NCI-H146 treated with DMSO at 0.1 percent for 48 hours (cell line): ENCODE data around the gene GRM1.

Source experiments
- DNase-seq: peaks from one replicate; lab custom pipeline; 2025; ENCODE audit not compliant: unreplicated experiment; lab: John Stamatoyannopoulos, UW

GRM1 gene

DNA sequence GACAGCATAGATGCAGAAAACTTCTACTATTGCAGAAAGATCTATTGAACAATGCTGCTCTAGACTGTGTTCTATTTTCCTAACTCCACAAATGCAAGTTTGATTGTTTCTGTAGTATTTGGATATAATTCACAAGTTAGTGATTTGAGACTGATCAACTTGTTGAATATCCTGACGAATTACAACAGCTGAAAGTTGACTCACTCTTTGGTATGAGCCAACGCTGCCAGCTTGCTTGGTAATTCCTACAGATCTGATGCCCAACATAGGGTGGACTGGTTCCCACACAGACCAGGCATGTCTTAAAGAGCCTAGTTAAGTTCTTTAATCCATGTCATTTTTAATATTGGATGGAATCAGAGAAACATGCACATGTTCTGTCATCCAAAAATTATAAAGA, 283.7 kb downstream of the GRM1 start:
- DNase-seq, result no peak

DNA sequence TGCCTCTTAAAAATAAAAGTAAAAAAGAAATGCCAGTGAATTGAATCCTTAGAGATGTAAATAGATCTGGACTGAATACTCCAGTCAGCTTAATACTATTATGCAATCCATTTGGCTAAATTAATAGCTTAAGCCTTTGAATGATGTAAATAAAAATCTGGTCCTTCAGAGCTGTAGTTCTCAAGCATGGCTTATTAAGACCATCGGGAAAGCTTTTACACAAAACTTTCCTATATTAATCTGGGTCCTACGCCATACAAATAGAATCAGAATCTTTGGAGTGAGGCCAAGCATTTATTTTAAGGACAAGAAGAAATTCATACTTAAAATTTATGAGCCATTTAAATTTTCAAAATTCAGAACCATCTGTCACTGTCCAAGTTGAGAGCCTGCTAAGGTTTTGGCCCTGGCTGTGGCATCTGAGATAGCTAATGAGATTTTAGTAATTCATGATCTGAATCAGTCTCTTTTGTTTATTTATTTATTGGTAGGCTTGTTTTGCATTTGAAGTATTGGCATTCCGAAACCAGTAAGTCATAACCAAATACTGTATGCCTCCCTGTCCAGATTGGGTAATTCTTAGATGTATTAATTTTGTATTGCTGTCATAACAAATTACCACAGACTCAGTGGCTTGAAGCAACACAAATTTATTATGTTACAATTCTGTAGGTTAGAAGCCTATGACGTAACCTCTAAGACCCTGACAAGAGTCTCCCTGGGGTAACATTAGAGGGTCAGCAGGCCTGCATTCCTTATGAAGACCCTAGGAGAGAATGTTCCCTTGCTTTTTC, 286.7 kb downstream of the GRM1 start:
- no peak for DNase-seq

DNA sequence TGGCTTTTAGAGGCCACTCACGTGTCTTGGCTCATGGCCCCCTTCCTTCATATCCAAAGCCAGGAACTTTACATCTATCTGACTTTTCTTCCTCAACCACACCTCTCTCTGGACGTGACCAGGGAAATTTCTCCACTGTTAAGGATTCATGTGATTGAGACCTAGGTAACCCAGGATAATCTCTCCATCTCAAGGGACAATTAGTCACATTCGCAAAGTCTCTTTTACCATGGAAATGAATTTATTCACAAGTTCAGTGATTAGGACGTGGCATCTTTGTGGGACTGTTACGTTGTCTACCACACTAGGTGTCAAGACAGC, 287.3 kb downstream of the GRM1 start:
- DNase-seq, result no peak

DNA sequence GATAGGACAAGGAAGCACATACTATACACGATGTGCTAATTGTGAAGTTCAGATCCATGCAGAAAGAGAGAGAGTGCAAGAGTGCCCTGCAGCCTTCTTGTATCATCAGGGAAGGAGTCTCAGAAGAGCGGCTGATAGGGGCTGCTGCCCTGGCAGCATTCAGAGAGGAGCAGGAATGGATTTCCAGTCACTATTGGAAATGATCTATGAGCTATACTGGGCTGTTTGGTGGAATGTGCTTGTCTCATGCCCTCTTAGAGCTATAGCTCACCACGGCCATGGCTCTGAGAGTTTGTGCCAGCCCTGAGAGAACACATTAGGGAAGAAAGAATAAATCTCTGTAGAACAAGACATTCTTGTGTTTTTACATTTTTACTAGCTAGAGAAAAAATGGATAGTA, 302.2 kb downstream of the GRM1 start:
- DNase-seq, result no peak

DNA sequence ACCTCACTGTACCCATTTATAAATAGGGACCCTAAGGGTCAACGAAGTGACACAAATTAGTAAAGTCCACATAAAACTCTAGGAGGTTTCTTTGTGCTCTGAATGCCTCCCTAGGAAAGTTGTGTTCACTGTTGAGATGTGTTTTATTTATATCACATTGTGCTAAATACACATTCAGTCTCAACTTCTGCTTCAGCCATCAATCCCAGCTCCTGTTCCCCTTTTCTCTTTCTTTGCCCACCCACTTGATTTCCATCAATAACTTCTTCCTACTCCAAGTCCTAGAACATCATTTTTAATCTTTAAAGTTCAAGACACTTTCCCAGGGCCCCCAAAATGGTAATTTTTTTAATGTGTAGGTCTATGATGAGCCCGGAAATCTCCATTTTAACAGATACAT, 306.5 kb downstream of the GRM1 start:
- no peak for DNase-seq

DNA sequence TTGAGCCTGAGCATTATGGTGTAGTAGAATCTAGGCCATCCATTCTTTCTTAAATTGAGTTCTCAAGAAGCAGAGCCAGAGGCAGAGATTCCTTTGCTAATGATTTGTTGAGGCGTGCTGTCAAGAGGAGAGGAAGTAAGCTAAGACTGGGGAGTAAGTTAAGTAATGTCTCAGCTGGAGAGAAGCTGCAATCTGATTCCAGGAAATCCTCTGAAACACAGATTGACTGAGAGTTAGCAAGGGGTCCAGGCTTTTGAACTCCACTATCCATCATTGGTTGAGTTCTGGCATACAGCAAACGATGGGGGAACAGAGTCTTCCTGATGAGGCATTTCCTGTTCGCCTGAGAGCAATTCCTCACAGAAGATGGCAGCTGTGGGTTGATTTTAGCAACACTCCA, 307.3 kb downstream of the GRM1 start:
- no peak for DNase-seq

DNA sequence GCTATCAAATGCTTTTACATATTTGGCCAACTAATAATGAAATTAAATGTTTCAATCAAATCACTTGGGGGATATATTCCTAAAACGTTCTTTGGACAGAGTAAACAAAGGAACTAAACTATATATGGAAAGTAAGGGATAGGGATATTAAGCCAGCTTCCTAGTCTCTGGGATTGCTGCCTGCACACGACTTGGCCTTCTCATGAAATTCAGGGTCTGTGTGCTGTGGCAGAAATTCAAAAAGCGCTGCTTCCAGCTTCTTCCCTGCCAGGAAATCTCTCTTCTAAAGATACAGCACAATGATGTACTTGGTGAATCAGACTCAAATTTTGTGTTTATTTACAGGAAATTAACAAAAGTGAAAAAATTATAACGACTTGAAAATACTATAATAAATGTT, 308.5 kb downstream of the GRM1 start:
- no peak for DNase-seq

DNA sequence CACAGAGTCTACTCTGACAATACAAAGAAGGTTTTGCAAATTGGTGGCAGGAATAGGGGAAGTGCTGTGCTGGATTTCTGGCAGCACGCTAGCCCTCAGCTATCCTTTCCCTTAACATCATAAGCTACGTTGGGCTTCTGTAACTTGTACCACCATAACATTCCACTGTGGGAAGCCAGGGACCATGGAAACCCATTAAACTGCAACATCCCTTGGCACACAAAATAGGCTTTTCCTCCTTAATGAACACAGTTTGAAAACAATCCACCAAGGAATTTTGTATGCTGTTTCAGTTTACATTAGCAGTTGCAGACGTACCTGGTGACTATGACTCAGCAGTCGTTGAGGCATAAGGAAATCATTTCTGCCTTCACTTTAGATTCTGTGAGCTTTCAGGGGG, 310.9 kb downstream of the GRM1 start:
- DNase-seq, result no peak

DNA sequence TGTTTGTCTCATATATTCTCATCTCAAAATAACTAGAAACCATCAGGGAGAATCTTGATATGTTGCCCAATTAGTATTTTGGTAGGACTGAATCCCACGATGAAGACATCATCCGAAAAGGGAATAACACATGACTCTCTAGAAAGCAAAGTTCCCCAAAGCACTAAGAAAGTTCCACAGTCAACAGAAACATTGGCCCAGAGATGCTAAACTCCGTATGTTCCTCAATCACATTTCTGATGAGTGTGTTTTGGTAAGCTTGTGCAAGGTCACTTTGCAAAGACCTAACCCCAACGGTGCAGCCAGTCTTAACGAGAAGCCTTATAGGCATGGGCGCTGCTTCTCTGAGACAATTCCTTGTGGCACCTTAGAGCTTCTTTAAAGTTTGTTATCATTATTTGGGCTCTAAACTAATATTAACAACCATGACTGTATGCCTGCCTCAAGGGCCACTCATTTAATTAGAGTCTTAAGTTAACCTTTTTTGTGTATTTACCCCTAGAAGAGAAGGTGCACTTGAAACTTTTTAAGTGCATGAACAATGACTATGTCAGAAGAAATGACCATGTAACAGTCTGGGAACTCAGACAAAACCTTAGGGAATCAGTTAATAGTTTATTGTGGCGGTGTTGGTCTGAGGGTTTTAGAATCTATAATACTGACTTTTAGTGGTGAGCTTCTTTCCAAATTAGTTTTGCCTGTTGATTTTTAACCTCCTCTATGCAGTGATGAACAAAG, 312.8 kb downstream of the GRM1 start:
- no peak for DNase-seq

DNA sequence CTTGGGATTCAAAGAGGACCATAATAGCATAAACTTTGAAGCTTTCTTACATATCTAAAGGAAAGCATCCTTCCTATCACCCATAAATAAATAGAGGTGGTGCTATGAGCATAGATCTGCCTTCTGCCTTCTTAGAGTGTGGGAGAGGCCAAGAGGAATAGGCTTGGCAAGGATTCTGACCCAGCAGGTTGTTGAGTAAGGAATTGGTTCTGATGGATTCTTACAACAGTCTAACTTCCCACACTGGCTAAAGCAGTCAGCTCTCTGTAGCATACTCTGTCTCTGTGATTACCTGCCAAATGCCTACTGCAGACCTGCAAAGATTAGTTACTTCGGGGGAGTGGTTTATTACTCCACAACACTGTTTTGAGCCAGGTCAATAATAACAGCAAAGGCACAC, 316.7 kb downstream of the GRM1 start:
- no peak for DNase-seq

DNA sequence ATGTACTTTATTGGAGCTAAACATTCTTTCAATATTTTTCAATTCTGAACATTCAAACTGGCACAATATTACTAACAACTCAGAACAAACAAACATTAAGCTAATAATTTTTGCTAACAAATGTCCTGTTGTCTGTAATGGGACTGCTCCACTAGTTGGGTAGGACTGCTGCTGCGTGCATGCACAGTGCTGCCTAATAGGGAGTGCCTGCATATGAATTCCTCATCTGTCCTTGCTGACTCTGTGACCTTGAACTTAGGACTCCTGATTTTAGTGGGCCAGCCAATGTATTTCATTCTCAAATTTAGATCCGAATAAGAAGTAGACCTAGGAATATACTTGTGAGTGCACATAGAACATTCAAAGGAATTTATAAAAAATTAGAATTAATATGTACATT, 318.2 kb downstream of the GRM1 start:
- no peak for DNase-seq

DNA sequence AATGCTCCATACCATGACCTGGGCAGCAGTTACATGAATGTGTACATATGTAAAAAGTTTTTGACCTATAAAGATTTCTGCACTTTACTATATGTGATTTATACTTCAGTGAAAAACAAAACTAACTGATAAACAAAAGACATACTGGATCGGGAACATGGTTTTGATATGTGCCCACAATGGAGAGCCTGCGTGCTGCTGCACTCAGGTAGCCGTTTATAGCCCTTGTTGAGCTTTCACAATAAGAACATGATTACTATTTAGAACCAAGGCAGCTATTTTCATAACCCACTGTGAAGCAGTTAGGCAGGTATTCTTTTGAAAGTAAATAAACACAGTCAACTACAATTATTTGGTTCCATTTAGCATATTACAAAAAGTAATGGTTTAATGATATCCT, 318.8 kb downstream of the GRM1 start:
- no peak for DNase-seq

DNA sequence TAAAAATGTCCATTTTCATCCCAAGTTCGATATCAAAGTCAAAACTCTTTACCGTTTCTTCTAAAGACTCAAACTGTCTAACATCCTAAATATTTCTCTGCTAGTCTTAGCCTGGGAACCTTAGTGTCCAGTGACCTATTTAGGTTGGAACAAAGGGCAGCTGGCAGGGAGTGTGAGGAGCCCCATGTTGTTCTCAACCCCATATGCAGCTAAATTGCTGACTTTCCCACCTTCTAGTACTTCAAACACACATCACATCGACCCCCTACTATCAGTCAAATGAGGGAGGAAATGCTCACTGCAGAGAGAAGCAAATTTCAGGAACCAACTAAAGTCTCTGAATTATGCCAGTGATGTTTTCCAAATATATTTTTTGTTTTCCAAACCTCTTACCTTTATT, 322.2 kb downstream of the GRM1 start:
- no peak for DNase-seq

DNA sequence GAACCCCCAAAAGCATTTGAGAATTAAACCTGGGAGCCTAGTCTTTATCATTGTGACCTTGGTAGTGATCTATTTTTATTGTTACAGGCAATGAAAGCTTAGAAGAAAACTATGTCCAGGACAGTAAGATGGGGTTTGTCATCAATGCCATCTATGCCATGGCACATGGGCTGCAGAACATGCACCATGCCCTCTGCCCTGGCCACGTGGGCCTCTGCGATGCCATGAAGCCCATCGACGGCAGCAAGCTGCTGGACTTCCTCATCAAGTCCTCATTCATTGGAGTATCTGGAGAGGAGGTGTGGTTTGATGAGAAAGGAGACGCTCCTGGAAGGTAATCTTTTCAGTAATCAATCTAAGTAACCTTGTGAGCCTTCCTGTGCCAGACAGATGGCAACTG, 323.3 kb downstream of the GRM1 start:
- DNase-seq, result no peak

DNA sequence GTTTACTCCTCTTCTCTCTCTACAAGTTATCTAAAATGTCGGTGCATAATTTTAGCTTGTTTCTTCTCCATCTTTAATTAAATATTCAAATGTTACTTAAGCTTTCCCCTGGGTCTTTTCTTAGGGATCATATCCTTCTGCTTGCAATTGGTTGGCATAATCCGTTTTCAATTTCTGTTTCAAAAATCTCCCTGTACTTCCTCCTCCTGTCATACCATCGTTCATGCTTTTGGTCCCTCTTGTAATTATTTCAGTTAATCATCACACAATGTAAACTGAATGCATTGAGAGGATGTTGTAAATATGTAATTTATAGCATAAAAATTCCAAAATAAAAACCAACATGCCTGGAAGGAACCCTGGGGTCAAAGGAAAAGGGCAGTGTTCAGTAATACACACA, 325.6 kb downstream of the GRM1 start:
- DNase-seq, result no peak

DNA sequence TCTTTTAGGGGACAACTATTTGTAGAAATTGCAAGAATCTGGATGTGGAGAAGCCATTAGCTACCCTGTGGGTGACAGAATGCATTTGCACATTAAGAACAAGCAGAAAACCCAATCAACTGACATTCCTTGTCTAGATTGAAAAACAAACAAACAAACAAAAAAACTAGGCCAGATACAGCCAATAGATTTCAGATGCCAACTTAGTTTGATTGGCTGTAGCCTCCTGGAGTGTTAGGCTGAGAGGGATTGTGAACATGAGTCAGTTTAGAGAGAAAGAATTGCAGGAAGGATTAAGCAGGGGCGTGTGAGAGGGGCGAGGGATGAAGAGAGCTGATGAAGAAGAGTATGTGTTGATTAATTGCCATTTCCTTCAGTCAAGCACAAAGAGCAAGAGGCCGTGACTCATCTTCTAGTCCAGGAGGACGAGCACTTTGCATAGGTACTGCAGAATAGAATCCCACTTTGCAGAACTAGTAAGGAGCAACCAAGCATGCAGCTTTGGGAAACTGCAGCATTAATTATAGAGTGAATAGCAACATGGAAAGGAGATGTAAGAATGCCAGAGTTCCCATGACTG, 326.7 kb downstream of the GRM1 start:
- no peak for DNase-seq

DNA sequence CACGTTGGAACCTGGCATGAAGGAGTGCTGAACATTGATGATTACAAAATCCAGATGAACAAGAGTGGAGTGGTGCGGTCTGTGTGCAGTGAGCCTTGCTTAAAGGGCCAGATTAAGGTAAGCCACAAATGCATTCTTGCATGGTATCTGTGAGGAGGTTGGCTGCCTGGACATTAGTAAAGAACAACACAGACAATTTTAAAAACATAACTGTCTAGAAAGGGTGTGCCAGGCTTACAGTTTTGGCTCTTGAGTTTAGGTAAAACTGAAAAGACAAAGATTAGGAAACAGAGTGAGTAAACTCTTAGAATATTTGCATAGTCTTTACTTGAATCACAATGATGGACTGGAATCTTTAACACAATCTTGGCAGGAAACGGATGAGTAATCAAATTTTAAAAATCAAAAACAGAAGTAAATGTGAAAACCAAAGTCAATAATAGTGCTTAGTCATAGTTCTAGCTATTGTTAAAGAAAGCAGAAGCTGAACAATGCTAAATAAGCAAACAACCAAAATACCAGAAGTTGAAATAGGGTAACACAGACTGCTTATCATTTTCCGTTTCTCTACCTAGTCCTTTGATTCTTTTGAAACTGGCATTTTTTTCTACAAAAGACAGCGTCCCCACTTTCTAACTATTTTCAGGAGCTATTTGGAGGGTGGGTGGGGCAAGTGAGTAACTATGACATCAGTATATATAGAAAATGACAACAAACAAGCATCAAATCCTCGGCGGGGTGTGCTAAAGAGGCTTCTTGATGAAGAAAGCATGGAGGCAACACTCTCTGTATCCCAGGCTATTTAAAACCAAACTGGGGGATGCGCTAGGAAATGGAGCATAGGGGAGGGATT, 328.9 kb downstream of the GRM1 start:
- no peak for DNase-seq

DNA sequence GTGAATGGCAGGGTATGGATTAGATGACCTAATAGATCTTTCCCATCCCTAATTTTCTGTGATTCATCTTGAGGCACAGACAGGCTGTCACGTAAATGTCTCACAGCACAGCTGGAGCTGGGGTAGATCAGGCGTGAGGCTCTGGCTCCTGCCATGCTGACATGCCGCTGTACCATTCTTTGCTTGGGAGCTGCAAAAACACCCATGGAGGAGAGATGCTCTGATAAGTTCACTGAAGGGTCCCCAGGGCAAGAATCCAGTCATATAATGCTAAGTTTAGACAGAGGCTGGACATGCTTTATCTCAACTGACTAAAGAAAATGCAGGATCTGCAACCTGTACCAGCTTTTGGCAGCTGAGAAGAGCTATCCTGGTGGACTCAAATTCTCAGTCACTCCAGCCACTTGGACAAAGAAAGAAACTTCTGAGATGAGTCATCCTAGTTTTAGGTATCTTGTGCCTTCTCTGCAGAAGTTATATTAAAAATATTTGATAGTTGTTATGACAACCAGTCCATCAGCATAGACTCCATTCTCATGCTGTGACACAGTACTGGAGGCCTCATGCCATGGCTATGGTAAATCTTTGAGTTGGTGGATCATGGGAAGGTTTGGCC, 329.7 kb downstream of the GRM1 start:
- no peak for DNase-seq

DNA sequence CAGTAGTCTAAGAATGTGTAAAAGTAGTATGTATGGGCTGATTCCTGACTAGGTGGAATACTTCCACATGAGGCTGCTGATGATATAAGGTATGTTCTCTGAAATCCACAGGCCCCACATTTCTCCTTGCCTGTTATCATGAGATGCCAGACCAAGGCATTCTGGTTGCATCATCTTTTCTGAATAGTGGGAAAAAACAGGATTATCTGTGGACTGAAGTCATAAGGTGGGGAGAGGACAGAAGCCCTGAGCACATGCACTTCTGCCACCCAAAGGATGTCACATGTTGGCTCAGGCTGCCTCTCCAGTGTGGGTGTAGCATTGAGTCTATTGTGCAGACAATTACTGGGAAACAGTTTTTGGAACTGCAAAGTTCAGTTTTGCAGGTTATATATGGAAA, 330.3 kb downstream of the GRM1 start:
- DNase-seq, result no peak

DNA sequence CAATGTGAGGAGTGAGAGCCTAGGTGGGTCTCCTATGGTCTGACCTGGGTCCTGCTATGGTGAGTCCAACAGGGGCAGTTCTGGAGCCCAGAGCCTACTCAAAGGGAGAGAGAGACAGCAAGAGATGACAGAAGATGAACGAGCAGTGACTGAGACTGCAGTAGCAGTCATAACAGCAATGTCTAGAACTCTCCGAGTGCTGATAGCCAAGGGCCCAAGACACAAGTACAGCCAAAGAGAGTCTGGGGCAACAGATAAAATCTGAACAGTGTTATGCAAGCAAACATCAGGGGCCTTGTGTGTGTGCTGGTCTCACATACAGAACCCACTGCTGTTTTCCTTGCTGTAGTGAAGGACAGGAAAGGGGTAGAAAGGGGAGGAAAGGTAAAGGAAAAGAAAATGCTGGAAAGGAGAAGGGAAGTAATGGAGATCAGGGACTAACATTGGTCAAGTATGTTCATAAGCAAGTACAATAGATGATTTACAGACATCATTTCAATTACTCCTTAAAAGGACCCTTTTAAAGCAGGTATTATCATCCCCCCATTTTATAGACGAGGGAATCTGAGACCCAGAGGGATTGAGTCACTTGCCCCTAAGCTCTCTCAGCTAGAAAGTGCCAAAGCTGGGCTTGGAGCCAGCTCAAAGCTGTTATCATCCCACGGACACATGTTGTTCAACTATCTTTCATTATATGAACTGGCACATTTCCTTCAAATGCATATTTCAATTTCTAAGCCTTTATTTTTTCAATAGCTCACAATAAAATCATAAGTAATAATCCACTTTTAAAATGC, 332.5 kb downstream of the GRM1 start:
- DNase-seq, result no peak
